Osteocyte (in vitro differentiated cells): ENCODE measurements around the gene GDF7. TPM values are rescaled to one million over a fixed set of nuclear protein-coding genes. Genes with fewer than 3 reads are reported as not detected.

Source experiments
- DNase-seq: peaks from one replicate; pipeline ENCODE4 v3.0.0; 2021; ENCODE audit warnings: mixed read lengths; ENCODE audit not compliant: unreplicated experiment; ENCODE audit errors: extremely low spot score
- H3K27ac Mint-ChIP-seq: one replicate; pipeline ENCODE4 v1.8.0; 2021; ENCODE audit warnings: mild to moderate bottlenecking, mixed read lengths; ENCODE audit not compliant: unreplicated experiment
- H3K27me3 Mint-ChIP-seq: one replicate; pipeline ENCODE4 v1.8.0; 2021; ENCODE audit warnings: mixed read lengths; ENCODE audit not compliant: unreplicated experiment
- H3K36me3 Mint-ChIP-seq: one replicate; pipeline ENCODE4 v1.8.0; 2021; ENCODE audit warnings: mixed read lengths; ENCODE audit not compliant: unreplicated experiment
- H3K4me1 Mint-ChIP-seq: one replicate; pipeline ENCODE4 v1.8.0; 2021; ENCODE audit warnings: mixed read lengths; ENCODE audit not compliant: unreplicated experiment
- H3K4me3 Mint-ChIP-seq: one replicate; pipeline ENCODE4 v1.8.0; 2021; ENCODE audit warnings: mild to moderate bottlenecking, moderate library complexity, mixed read lengths; ENCODE audit not compliant: unreplicated experiment
- H3K9me3 Mint-ChIP-seq: one replicate; pipeline ENCODE4 v1.8.0; 2021; ENCODE audit warnings: mixed read lengths; ENCODE audit not compliant: unreplicated experiment
- CTCF ChIP-seq: fragments of 200-600 bp; sonication (generic); IDR thresholded peaks from 2 replicates; pipeline ENCODE4 v1.5.0; 2021; ENCODE audit warnings: antibody characterized with exemption, mild to moderate bottlenecking, moderate library complexity
- total RNA-seq: library from RNA; stranded (reverse); gene quantifications from 2 replicates; pipeline ENCODE4 v1.2.1, GENCODE V29; 2021

Gene GDF7
- total RNA-seq, 1 donor from 2014 or later: 10.1 TPM

DNA sequence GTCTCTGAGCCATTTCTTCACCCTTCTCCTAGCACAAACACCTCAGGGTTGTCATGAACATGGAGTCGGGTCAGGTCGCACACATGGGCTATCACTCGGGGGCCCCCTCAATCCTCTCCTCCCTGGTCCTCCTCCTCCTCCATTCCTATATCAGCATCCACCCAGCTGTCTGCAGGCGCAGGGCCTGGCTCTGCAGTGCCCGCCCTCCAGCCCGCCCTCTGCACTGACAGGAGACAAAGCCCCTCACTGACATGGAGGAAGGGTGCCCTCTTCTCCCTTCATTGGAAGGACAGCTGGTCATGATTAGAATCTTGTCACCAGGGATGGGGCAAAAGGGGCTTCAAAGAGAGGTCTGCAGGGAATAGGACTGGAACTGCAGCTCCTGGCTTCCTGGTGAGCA is 37.8 kb upstream of the GDF7 start:
- Mint-ChIP-seq H3K27ac (no peak overlapping the region), H3K36me3 (peaks cover 9% of the 10 kb centered on the region), H3K4me3 (no peak overlapping the region), H3K9me3 (no peaks in the 10 kb centered on the region), H3K27me3 (no peaks in the 10 kb centered on the region), H3K4me1 (peaks cover 24% of the 10 kb centered on the region)
- no peak for DNase-seq
- TF ChIP-seq CTCF: no peak

DNA sequence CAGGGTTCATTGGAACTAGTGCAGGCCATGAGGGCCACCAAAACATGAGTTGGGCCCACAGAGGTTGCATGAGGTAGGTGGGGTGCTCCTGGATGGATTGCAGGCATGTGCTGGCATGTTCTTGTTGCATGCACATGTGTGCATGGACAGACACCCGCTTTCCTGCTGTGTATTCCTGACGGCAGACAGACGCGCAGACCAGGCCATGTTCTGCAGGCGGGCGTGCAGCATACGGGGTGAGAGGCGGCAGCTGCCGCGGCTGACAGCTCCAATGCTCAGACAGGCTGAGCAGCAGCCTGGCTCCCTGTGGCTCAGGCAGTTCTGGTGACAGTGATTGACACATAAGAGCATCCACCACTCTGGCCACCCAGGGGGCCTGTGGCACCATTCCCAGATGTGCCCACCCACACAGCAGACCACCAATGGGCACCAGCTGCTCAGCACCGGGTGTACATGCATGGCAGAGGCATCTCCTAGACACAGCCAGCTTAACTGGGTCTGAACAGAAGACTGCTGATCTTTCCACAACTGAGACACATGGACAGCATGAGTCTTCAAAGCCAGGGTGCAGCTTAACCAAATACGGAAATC is 37.3 kb upstream of the GDF7 start:
- no peak for DNase-seq
- Mint-ChIP-seq H3K9me3 (no peaks in the 10 kb centered on the region), H3K27me3 (no peaks in the 10 kb centered on the region), H3K4me3 (no peak overlapping the region), H3K36me3 (peaks cover 9% of the 10 kb centered on the region), H3K27ac (no peak overlapping the region), H3K4me1 (peaks cover 28% of the 10 kb centered on the region)
- no peak for TF ChIP-seq CTCF

GRCh38 chr2:20630967-20631366 is 36.0 kb upstream of the GDF7 start:
- H3K4me1 Mint-ChIP-seq: peaks cover 38% of the 10 kb centered on the region
- no peak overlapping the region for H3K27ac Mint-ChIP-seq
- no peak overlapping the region for H3K4me3 Mint-ChIP-seq
- peaks cover 11% of the 10 kb centered on the region for H3K36me3 Mint-ChIP-seq
- no peaks in the 10 kb centered on the region for H3K9me3 Mint-ChIP-seq
- no peak for TF ChIP-seq CTCF
- no peaks in the 10 kb centered on the region for H3K27me3 Mint-ChIP-seq
- DNase-seq: no peak

DNA sequence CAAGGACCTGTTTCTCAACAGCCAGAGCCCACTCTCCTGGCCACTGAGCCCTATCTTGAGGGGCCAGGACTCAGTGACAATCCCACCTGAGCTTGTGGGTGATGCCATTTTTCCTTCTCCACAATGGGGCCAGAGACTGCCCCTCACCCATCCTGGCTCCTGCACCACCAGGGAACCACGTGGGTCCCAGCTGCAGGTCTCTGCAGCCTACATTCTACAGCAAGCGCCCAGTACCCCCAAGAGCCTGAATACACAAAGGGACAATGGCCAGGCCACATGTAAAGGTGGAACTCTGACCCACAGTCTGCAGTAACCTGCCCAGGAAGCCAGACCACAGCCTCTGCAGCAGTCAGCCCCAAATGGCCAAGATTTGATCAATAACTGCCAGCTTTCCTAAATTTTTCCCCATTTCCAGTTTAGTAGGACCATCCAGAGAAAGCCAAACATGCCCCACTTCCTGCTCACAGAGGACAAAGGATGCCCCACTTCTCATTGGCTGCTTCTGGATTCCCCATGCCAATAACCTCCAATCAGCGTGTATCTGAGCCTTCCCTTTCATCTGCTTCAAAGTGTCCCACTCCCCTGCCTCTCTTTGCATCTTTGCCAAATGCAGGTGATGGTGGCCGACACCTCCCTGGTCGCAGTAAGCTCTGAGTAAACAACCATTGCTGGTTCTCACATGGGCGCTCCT is 35.2 kb upstream of the GDF7 start:
- Mint-ChIP-seq H3K36me3 (peaks cover 11% of the 10 kb centered on the region), H3K4me1 (peaks cover 30% of the 10 kb centered on the region), H3K27ac (no peak overlapping the region), H3K9me3 (no peaks in the 10 kb centered on the region), H3K27me3 (no peaks in the 10 kb centered on the region), H3K4me3 (no peak overlapping the region)
- no peak for DNase-seq
- no peak for TF ChIP-seq CTCF

DNA sequence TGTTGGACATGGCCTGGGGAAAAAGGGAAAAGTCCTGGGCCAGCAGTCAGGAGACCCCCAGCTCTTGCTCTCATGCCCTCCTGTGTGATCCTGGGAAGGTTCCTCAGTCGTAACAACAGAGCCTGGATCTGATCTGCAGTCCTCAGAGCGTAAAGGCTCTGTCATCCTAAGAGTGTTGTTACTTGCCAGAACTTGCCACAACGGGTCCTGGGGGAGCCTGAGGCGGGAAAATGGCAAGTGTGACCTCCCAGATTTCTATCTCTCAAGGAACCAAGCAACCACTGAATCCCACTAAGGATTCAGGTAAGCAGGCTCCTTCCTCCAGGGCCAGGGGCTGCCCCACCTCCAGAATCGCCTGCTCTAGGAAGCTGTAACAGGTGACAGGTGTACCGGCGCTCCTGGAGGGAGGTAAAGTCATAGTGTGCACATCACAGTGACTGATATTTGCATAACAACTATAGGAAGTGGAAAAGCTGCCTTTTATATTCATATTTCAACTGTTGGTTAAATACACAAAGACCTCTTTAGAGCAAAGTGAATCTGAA is 34.4 kb upstream of the GDF7 start:
- no peaks in the 10 kb centered on the region for H3K27me3 Mint-ChIP-seq
- H3K4me3 Mint-ChIP-seq: no peak overlapping the region
- TF ChIP-seq CTCF: no peak
- H3K4me1 Mint-ChIP-seq: peaks cover 24% of the 10 kb centered on the region
- no peaks in the 10 kb centered on the region for H3K9me3 Mint-ChIP-seq
- H3K36me3 Mint-ChIP-seq: peaks cover 14% of the 10 kb centered on the region
- DNase-seq: no peak
- H3K27ac Mint-ChIP-seq: no peak overlapping the region
